ENCODE measurements around the gene PRG2. TPM values are rescaled to one million over a fixed set of nuclear protein-coding genes. Genes with fewer than 3 reads are reported as not detected.

Gene PRG2, protein sequence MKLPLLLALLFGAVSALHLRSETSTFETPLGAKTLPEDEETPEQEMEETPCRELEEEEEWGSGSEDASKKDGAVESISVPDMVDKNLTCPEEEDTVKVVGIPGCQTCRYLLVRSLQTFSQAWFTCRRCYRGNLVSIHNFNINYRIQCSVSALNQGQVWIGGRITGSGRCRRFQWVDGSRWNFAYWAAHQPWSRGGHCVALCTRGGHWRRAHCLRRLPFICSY
- total RNA-seq, result not detected in 2 replicates

DNA sequence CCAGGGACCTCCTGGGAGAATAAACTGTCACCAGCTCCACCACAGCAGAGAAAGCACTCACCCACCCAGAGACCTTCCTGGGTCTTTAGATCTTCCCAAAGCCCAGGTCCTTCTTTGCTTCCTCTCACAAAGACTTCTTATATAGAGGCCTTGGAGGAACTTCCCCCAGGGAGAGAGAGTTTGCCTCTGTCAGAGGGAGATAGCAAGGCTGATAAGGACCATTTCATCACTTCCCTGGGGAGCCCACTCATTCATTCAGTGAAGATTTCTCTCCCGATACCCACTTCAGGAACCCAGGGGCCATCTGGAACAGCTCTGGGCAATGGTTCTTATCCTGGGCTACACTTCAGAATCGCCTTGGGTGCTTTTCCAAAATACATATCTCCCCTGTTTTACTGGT lies at the start of gene PRG2:
Gene PRG2, minus strand, starts transcription at position 116 of the 400 bp plus-strand sequence. CDS start 706 bp downstream, outside the sequence.
- Histone ChIP-seq H4K20me1 (ENCODE audit: insufficient read depth, low read length) (no peaks in the 10 kb centered on the region), H3K27ac (ENCODE audit: low read depth, low read length) (no peak within 1 kb of the TSS), H3K4me1 (ENCODE audit: insufficient read depth, low read length) (no peaks in the 10 kb centered on the region), H3K4me3 (ENCODE audit: insufficient read depth, low read length) (no peak within 1 kb of the TSS), H3K27me3 (ENCODE audit: insufficient read depth, low read length) (peaks cover 11% of the 10 kb centered on the region), H3K4me2 (ENCODE audit: insufficient read depth, low read length) (no peak within 1 kb of the TSS), H3K36me3 (ENCODE audit: insufficient read depth, low read length) (no peaks in the 10 kb centered on the region), H3K79me2 (ENCODE audit: insufficient read depth, low read length) (no peaks in the 10 kb centered on the region), H3K9me3 (ENCODE audit: low read depth, low read length) (no peaks in the 10 kb centered on the region), H2AFZ (ENCODE audit: low read length) (no peak within 1 kb of the TSS)
- TF ChIP-seq, protein P1, sequence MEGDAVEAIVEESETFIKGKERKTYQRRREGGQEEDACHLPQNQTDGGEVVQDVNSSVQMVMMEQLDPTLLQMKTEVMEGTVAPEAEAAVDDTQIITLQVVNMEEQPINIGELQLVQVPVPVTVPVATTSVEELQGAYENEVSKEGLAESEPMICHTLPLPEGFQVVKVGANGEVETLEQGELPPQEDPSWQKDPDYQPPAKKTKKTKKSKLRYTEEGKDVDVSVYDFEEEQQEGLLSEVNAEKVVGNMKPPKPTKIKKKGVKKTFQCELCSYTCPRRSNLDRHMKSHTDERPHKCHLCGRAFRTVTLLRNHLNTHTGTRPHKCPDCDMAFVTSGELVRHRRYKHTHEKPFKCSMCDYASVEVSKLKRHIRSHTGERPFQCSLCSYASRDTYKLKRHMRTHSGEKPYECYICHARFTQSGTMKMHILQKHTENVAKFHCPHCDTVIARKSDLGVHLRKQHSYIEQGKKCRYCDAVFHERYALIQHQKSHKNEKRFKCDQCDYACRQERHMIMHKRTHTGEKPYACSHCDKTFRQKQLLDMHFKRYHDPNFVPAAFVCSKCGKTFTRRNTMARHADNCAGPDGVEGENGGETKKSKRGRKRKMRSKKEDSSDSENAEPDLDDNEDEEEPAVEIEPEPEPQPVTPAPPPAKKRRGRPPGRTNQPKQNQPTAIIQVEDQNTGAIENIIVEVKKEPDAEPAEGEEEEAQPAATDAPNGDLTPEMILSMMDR (IDR thresholded peaks at IDR 0.05; ENCODE audit: extremely low read depth, low read depth, low read length), result no peak
- no peak for DNase-seq (ENCODE audit: insufficient read length, low spot score, missing footprints)

DNA sequence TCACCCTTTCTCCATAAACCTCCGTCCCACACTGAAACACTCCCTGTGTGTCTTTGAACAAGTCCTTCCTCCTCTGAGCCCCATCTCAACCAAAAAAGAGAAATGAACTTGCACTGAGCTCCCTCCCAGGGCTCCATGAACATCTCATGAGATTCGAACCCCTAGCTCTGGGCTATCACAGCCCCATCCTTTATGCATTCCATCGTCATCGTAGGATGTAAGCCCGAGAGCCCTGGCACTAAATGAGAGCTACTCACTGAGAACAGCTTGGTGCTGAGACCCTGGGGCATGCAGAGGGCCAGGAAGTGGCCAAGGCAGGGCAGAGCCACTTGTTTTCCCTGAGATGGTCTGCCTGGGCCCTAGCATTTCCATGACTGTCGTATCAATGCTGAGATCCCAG lies 49.3 kb upstream of the PRG2 start:
- Histone ChIP-seq H3K79me2 (ENCODE audit: insufficient read depth, low read length) (no peaks in the 10 kb centered on the region), H3K27ac (ENCODE audit: low read depth, low read length) (no peak overlapping the region), H3K27me3 (ENCODE audit: insufficient read depth, low read length) (no peaks in the 10 kb centered on the region), H4K20me1 (ENCODE audit: insufficient read depth, low read length) (no peaks in the 10 kb centered on the region), H3K4me1 (ENCODE audit: insufficient read depth, low read length) (peaks cover 5% of the 10 kb centered on the region), H3K9me3 (ENCODE audit: low read depth, low read length) (no peaks in the 10 kb centered on the region), H3K4me2 (ENCODE audit: insufficient read depth, low read length) (no peak overlapping the region), H3K36me3 (ENCODE audit: insufficient read depth, low read length) (no peaks in the 10 kb centered on the region), H2AFZ (ENCODE audit: low read length) (no peak overlapping the region), H3K4me3 (ENCODE audit: insufficient read depth, low read length) (no peak overlapping the region)
- no peak for DNase-seq (ENCODE audit: insufficient read length, low spot score, missing footprints)
- TF ChIP-seq, protein P1 (IDR thresholded peaks at IDR 0.05; ENCODE audit: extremely low read depth, low read depth, low read length), result no peak

GRCh38 chr11:57438345-57439285 lies 48.2 kb upstream of the PRG2 start:
- Histone ChIP-seq H3K27me3 (ENCODE audit: insufficient read depth, low read length) (no peaks in the 10 kb centered on the region), H3K4me3 (ENCODE audit: insufficient read depth, low read length) (no peak overlapping the region), H3K9me3 (ENCODE audit: low read depth, low read length) (no peaks in the 10 kb centered on the region), H3K36me3 (ENCODE audit: insufficient read depth, low read length) (no peaks in the 10 kb centered on the region), H3K4me1 (ENCODE audit: insufficient read depth, low read length) (peaks cover 16% of the 10 kb centered on the region), H3K4me2 (ENCODE audit: insufficient read depth, low read length) (no peak overlapping the region), H4K20me1 (ENCODE audit: insufficient read depth, low read length) (no peaks in the 10 kb centered on the region), H3K27ac (ENCODE audit: low read depth, low read length) (no peak overlapping the region), H2AFZ (ENCODE audit: low read length) (no peak overlapping the region), H3K79me2 (ENCODE audit: insufficient read depth, low read length) (no peaks in the 10 kb centered on the region)
- TF ChIP-seq, protein P1 (IDR thresholded peaks at IDR 0.05; ENCODE audit: extremely low read depth, low read depth, low read length), result no peak
- DNase-seq (ENCODE audit: insufficient read length, low spot score, missing footprints), result no peak

GRCh38 chr11:57436031-57436430 lies 45.6 kb upstream of the PRG2 start:
- H4K20me1 ChIP-seq (ENCODE audit: insufficient read depth, low read length), result no peaks in the 10 kb centered on the region
- H3K36me3 ChIP-seq (ENCODE audit: insufficient read depth, low read length), result no peaks in the 10 kb centered on the region
- no peaks in the 10 kb centered on the region for H3K9me3 ChIP-seq (ENCODE audit: low read depth, low read length)
- no peak overlapping the region for H3K4me2 ChIP-seq (ENCODE audit: insufficient read depth, low read length)
- H3K79me2 ChIP-seq (ENCODE audit: insufficient read depth, low read length), result no peaks in the 10 kb centered on the region
- no peak overlapping the region for H3K27ac ChIP-seq (ENCODE audit: low read depth, low read length)
- TF ChIP-seq, protein P1 (IDR thresholded peaks at IDR 0.05; ENCODE audit: extremely low read depth, low read depth, low read length), result no peak
- peaks cover 34% of the 10 kb centered on the region for H3K4me1 ChIP-seq (ENCODE audit: insufficient read depth, low read length)
- H3K4me3 ChIP-seq (ENCODE audit: insufficient read depth, low read length), result no peak overlapping the region
- H2AFZ ChIP-seq (ENCODE audit: low read length), result no peak overlapping the region
- H3K27me3 ChIP-seq (ENCODE audit: insufficient read depth, low read length), result no peaks in the 10 kb centered on the region
- no peak for DNase-seq (ENCODE audit: insufficient read length, low spot score, missing footprints)
